NCI-H146 (cell line): Measurements from ENCODE around the gene EWSR1.
A peak's percentile ranks its signal among the peaks of the same experiment; 100 is the strongest.

Source experiments
- DNase-seq: peaks from one replicate; lab custom pipeline; 2025; lab: John Stamatoyannopoulos, UW

The EWSR1 gene

DNA sequence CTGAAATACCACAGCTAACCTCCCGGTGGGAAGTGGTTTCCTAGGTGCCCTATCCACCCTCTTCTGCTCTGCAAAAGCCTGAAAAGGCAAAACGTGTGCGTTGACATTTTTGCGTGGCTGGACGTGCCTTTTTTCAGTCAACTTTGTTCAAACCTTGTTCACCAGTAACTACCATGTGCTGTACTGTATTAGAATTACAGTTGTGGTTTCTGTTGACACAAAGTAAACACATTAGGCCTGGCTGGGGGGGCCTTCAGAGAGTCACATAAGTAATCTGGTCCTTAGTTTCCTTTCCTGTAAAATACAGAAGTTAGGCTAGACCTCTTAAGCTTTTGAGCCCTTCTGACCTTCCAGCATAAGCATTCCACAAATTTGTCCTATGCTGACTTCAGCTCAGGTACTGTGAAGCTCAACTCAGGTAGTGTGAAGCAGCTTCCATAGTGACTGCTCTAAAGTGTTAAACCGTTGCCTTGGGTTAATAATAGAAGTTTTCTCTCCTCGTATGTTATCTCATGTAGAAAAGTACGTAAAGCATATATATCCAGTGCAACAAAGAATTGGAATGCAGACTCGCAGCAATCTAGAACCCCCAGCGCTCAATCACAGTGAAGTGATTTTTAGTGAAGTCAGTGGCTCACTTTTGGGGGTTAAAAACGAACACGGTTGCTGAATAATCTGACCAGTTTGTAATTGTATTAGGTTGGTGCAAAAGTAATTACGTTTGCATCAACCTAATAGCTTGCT is 1.8 kb downstream of the EWSR1 start:
- no peak for DNase-seq

DNA sequence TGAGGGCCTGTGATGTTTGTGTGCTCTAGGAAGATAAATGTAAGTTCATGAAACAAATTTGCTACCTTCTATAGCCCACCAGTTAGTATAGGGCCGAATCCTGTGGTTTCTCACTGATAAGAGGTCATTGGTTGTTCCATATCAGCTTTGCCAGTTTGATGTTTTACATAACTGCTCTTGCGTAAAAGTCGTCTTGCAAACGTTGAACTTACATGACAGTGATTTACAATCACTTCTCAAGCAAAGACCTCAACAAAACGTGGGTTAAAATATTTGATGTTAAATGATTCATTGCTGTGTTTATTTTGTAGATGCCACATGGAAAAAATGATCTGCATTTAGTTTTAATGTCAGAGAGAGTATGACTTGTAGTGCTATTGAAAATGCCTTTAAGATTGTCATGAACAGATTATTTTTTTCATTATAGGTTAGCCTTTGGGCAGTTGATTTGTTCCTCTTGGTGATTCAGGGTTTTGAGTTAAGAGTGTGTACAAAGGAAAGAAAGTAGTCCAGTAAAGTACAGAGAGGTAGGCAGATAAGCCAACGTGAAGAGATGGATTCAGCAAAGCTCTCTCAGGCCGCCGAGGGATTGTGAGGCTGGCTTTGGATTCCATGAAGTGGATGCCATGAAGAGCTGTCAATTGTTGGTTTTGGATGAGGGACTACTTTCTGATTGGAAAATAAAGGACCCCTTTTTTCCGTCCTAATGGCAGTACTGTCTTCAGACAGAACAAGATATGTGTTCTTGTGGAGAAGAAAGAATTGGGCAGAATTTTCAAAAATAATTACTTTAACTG is 2.6 kb downstream of the EWSR1 start:
- DNase-seq = no peak

DNA sequence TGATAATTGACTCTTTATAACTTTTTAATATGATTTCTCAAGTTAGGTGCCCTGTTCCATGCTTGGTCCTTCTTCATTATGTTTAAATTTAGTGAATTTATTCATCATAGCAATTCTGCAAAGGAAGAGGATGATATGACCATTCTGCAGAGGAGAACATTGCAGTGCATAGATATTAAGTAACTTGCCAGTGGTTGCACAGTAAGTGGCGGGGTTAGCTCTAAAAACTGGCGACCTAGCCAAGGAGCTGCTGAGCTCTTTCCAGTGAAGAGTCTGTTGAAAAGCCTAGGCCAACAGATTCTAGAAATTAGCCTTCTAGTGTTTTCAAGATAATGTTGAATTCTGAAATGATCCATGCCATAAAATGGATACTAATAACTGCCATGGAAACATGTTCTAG is 4.6 kb downstream of the EWSR1 start:
- DNase-seq = no peak

DNA sequence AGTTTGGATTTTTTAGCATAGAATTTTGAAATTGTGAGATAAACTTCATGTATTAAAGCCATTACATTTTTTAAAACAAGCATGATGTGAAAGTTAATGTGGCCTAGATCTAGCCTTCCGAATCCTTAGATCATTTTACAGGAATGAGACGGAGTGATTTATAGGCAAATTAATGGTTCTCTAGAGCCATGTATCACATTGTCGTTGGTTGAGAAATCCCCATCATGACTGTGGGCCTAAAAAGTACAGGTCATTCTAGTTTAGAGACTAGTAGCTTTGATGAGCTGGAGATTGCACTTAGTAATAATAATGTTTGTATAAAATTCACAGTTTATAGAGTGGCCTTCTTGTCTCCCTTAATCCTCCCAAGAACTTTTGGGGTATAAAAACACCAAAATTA is 7.1 kb downstream of the EWSR1 start:
- no peak for DNase-seq

DNA sequence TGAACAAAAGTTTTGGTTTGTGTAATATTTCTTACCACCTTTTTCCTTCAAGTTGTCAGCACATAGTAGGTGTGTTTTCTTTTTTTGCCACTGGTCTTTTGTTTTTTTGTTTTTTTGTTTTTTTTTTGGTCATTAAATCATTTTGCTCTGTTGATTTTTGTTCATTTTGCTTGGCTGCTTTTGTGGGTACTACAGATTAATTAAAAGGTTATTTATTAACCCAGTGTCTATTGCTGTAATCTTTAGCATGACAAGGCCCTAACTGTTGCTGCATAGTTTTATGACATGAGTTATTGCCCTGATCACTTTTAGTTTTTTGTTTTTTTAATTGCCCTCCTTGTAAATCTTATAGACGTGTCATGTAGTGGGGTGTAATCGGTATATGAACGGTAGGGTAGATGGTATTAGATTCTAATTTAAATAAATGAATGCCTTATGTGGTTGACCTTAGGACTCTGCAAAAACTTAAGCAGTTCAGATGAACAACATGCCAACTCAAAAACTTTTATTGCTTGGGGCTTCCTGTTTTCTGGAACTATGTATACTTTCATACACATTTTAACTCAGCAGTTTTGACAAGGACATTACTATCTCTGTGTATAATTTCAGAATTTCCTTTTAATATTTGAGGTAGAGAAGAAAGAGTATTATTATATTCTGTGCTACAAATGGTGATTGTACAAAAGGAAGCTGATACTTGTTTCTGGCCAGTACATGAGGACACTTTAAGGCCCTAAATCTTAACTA is 7.9 kb downstream of the EWSR1 start:
- no peak for DNase-seq

DNA sequence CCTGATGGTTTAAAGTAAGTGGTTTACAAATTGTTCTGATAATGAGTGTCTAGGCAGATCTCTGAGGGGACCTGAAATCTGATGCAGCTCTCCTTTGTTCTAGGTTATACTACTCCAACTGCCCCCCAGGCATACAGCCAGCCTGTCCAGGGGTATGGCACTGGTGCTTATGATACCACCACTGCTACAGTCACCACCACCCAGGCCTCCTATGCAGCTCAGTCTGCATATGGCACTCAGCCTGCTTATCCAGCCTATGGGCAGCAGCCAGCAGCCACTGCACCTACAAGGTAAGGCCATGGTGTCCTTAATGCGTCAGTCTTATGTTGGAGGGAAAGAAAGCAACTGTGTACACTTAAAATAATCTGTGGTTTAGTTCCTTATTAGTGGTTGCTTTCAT is 9.9 kb downstream of the EWSR1 start:
- DNase-seq = no peak

DNA sequence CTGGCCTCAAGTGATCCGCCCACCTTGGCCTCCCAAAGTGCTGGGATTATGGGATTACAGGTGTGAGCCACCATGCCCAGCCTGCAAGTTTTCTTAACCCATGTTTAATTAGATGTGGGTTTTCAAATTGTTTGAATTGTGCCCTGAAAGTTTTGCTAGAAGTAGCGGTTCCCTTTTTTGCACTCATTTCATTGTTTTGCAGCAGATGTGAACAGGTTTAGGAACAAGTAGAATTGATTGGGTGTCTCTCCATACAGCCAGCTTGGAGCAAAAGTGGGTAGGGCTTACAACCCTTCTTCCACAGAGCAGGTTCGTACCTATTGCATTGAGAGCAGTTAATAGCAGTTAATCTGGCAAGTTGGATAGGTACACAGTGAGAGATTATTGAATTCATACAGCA is 16.1 kb downstream of the EWSR1 start:
- DNase-seq = no peak

DNA sequence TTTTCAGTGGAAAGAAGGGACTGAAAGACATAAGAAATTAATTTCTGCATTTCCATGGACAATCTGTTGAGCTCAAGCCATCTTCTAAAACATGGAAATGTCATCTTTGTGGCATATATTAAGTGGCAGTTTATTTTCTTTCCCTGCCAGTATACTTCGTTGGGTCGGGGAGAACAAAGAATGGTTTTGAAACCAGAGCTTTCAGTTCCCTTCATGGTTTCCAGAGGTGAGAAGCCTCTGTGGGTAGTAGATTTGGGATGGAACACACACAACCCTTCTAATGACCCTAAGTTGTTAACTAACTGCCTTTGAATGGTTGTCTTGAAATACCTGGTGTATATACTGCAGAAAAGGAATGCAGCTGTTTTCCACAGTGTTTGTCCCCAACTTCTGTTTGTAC is 20.8 kb downstream of the EWSR1 start:
- DNase-seq = no peak

DNA sequence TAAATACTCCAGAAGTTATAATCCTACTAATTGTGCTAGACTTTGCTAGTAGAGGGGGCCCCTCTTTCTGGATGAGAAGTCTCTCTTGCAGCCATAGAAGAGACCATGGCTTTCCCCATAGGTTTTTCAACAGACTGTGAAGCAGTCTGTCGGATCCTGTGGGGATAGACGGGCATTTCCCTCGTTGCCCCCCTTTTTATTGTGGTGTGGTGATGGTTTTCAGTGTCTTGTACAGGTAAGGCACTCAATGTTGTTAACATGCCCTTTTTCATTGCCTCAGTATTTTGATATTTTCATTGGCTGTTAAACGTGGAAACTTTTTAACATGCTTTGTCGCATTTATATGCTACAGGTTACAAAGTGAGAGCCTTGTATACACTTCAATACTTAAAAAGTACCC is 22.0 kb downstream of the EWSR1 start:
- no peak for DNase-seq

DNA sequence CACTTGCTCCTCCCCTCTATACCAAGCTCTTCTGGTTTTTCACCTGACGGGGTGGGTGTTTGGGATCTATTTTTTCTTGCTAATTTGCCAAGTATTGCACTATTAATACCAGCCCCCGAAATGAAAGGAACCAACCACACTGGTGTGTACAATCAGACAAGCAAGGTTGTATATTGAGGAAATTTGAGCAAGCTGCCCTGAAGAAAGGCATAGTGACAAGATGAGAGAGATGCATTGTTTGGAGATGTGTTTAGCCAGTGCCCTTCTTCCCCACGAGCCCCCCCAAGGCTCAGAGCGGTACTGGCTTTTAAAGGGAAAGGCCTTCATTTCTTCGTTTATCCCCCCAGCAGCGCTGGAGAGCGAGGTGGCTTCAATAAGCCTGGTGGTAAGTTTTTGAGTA is 23.1 kb downstream of the EWSR1 start:
- no peak for DNase-seq

DNA sequence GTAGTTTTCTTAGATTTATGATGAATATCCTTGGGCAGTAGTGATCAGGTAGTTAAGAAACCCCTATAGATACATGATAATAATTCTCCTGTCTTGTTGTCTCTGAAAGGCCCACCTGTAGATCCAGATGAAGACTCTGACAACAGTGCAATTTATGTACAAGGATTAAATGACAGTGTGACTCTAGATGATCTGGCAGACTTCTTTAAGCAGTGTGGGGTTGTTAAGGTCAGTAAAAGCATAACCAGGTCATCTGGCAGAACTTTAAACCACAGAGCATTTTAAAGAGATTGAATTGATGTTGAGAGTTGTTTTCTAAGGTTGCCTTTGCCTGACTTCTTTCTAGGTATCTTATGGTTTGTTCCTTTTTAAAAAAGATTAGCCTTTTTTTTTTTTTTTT is 24.3 kb downstream of the EWSR1 start:
- DNase-seq = no peak

DNA sequence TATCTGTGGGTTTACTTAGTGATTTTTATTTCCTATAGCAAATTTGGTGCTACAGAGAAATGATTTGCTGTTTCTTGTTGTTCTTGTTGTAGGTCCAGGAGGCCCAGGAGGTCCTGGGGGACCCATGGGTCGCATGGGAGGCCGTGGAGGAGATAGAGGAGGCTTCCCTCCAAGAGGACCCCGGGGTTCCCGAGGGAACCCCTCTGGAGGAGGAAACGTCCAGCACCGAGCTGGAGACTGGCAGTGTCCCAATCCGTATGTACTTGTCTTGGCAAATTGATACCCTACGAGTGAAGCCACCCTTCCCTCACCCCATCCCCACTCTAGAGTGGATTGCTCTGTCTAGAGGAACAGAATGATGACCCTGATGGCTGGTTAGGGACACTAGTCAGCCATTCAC is 30.6 kb downstream of the EWSR1 start:
- no peak for DNase-seq

DNA sequence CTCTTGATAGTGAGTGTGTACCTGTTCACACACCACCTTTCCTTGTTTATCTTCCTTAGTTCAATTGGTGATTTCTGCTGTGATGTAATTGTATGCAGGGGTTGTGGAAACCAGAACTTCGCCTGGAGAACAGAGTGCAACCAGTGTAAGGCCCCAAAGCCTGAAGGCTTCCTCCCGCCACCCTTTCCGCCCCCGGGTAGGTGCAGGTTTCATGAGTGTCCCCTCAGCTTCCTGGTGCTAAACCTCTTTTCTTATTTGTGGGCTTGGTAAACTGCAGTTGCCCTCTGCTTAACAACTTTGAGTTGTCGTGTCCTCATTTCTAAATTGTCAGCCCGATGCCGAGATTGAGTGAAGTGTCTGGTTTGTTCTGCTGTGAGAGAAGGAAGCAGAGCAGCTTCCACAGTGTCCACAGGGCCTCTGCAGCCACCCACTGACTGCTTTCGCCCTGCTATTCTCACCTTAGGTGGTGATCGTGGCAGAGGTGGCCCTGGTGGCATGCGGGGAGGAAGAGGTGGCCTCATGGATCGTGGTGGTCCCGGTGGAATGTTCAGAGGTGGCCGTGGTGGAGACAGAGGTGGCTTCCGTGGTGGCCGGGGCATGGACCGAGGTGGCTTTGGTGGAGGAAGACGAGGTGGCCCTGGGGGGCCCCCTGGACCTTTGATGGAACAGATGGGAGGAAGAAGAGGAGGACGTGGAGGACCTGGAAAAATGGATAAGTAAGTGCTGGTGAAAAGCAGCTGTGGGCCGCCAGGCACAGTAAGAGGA is 31.2 kb downstream of the EWSR1 start:
- DNase-seq = no peak

DNA sequence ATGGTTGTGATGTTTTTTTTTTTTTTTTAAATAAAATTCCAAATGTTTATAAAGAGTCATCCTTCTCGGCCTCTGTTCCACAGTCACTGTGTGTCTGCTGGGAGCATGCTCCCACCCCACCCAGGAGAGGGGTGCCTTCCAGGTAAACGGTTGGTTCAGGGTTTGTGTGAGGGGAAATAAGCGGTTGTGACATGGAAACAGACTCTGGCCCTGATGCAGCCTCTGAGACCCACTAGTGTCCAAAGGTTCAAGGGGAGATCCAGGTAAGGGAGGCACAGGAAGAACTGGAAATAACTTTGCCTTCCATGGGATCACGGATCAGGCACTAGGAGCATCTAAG is 32.4 kb downstream of the EWSR1 start:
- no peak for DNase-seq

DNA sequence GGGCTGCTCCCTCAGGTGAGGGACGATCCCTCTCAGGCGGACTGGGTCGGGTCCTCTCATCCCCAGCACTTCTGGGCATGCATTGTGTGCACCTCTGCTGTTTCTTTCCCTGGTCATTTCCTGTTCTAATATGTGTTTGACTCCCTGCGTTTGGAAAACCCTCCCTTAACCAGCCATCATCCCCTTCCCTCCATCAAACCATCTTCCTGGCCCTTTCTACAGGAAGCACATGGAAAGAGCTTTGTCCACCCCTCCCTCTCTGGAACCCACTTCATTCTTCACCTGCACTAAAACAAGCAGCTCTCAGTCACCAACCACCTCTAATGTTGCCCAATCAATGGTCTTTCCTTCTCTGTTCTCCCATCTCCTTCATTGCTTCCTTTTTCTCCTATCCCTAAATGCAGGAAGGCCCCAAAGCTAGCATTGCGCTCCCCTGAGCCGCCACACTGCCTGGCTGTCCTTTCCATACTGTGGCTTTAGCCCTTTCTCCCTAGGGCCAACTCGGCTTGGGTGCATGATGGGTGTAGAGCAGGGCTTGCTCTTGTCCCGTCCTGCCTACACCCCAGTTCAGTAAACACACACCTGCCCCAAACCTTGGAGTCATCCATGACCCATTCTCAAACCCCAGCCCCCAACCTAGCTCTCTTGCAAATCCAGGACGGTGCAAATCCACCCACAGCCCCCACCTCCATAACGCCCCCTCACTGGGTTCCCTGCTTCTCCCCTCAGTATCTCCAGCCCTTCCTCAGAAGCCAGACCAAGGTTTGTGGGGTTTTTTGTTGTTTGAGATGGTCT is 32.9 kb downstream of the EWSR1 start:
- DNase-seq = no peak

DNA sequence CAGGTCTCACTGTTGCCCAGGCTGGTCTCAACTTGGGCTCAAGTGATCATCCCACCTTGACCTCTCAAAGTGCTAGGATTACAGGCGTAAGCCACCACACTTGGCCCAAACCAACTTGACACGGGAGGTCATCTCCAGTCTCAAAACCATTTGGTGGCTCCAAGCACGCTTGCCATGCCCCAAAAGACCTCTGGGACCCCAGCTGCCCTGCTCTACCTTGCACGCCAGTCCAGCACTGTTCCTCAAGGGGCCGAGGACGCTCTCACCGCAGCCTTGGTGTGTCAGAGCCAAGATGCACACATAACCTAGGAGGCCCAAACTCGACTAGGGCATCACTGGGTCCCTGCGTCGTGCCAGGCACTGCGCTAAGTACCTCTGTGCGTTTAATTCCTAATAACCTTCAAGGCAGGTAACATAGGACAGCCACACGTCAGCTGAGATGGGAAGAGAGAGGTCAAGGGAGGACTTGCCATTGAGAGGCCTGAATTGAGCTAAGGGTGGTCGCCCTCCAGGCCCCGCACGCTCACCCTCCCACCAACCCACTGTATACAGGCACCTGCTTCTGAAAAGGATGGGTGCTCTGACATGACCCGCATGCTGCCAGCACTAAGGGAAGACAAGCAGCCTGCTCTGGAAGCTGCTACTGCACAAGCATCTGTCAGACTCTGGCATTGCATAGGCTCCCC is 33.8 kb downstream of the EWSR1 start:
- DNase-seq = no peak

DNA sequence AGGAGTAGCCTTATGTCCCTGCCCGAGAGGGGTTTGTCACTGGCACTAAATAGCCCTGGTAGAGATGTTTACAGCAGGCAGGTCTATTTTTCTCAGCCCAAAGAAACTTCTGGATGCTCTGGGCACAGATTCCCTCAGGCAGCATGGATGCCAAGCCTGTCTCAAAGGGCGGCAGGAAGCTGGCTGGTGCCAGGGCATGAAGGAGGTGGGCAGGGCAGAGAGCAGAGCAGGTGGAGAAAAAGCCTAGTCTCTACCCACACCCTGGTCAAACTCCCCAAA is 34.3 kb downstream of the EWSR1 start:
- no peak for DNase-seq

DNA sequence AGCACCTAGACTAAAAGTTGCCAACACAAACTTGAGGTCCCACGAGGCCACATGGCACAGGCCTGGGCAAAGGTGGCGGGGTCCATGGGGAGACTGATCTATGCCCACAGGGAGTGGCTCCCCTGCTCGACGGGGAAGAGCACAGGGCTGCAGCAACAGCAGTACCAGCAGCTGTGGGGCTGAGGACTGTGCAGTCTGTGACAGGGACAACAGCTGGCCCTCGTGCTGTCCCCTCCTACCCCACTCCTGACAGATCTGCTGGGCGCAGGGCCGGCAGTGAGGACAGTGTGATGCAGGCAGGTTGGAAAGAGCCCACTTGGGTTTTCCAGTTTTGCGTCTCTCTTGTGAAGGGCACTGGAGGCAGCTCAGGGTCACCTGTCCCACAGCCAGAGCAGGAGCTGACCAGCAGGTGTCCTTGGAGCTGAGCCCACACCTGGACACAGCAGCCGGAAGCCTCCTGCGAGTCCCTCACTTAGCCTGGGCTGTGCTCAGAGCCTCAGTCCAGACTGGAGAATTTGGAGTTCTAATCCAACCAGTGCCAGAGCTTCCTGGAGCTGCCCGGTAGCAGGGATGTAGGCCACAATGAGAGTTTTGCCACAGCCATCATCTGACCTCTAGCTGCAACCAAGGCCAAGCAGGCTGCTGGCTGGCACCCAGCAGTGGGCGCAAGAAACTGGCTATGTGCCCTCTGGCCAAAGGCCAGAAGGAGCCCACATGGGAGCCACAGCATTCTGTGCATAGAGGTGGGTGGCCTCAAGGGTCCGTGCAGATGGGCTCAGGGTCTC is 34.8 kb downstream of the EWSR1 start:
- DNase-seq = no peak

DNA sequence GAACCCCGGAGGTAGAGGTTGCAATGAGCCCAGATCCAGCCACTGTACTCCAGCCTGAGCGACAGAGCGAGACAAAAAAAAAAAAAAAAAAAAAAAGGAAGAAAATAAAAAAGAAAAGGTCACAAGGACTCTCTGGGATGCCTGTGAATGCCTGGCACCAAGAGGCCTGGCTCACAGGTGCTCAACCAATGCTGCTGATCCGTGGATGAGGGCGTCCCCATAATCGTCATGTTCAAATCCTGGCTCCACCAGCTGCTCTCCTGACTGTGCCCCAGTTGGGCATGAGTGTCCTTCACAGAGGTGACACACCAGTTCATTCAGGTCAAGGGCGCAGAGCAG is 37.7 kb downstream of the EWSR1 start:
- no peak for DNase-seq

DNA sequence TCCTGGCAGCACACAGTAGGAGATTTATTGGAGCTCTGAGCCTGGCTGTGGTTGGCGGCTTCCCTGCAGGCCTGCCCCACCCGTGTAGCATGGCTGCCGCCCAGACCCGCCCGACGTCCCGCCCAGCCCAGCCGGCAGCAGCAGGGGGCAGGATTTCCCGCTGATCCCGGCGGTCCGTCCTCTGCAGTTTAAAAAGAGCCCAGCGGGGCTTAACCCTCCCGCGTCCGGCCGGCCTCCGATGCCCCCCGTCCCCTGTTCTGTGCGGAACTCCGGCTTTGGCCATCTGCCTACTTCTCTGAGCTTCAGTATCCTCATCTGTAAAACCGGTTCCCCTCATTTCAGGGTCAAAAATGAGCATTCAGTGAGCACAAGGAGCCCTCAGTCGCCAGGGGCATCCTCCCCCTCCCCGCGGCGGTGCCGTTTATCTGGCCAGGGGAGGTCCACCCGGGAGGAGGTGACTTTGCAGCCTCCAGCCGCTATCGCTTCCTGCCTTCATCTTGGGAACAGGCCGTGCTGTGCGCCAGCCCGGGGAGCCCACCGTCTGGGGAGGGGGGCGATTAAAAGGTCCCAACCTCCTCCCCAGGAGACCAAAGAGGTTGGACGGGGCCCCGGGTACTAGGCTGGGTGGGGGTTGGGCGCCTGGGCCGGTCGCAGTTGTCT is 38.2 kb downstream of the EWSR1 start, which contains the start of gene GAS2L1:
GAS2L1 (plus strand) TSS at position 476 of the 660 bp plus-strand sequence. CDS start 1,456 bp downstream, outside the sequence.
- peak; percentile 71 for DNase-seq
